Measurements from ENCODE around the gene DEFB132. TPM values are rescaled to one million over a fixed set of nuclear protein-coding genes. Genes with fewer than 3 reads are reported as not detected.
A peak's percentile ranks its signal among the peaks of the same experiment; 100 is the strongest.

DEFB132 gene
- total and polyA plus RNA-seq, 2 of the 4 experiments (the other 2 are of a cell fraction), result not detected

DNA sequence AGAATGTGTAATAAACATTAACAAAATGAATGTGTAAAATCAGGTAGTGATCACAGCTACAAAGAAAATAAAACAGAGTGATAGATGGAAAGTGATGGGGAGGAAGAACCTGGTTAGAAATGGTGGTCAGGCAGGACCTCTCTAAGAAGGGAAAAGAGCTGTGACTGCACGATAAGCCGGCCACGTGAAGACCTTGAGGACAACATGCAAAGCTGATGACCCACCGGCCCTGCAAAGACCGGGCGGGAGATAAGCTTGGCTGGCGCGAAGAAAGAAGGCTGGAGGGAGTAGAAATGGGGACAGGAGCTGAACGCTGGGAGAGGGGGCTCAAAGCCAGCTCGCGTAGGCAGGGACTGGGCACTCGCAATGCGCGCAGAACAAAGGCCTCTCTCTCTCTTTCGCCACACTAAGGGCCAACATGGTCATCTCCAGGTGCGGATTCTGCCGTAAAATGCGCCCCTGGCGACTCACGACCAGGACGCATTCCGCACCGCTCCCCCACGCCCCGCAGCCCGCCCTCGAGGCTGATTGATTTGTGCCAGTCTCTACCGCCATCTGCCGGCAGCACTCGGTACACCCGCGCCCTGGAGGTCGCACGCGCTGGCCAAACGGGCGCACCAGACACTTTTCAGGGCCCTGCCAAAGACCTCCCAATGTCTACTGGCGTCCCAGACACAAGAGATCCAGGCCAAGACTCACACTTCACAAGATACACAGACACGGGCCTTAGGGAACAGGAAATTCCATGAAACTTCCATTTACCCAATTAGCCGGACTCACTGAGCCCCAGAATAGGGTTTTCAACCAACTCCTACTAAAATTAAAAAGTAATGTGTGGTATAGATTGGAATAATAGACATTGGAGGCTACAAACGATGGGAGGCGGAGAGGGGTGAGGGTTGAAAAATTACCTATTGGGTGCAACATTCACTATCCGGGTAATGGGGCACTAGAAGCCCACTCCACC is 9.4 kb downstream of the DEFB132 start:
- Histone ChIP-seq H3K36me3 (ENCODE audit: control insufficient read depth, insufficient read depth, low read length) (0 out of 2 replicates have a peak, but pooled peaks cover 2% of the 10 kb centered on the region), H2BK20ac (ENCODE audit: low read depth, low read length) (no peak overlapping the region), H2BK120ac (ENCODE audit: low read depth, low read length) (peak overlapping the region; percentile 56), H3K9ac (ENCODE audit: low read depth, low read length) (peak overlapping the region; percentile 71), H4K8ac (ENCODE audit: low read depth in 2 of 2, low read length in 2 of 2) (peak overlapping the region; percentile 85 to 92), H2AK5ac (ENCODE audit: low read depth, low read length) (no peak overlapping the region), H3K14ac (replicated peaks; ENCODE audit: low read depth, low read length) (peak overlapping the region; percentile 73), H2BK15ac (ENCODE audit: low read depth, low read length) (no peak overlapping the region; the same call in 2 of the 3 replicates), H3K56ac (ENCODE audit: extremely low read depth, insufficient read depth, low read length) (0 out of 2 replicates have a peak overlapping the region, but pooled peaks have one; percentile 17), H3K4me2 (ENCODE audit: low read depth, low read length) (peak overlapping the region; percentile 85), H3K9me3 (ENCODE audit: control insufficient read depth, insufficient read depth, low read length) (no peaks in the 10 kb centered on the region), H3K23ac (ENCODE audit: low read depth, low read length) (peak overlapping the region; percentile 72; the same call in 1 of the 2 replicates), H3K9me1 (ENCODE audit: insufficient read depth, low read length) (no peaks in the 10 kb centered on the region; the same call in 1 of the 2 replicates), H3K4ac (ENCODE audit: low read depth, low read length) (peak overlapping the region; percentile 71), H3K79me1 (ENCODE audit: low read depth in 1 of 2, low read length in 2 of 2) (no peaks in the 10 kb centered on the region), H3K18ac (ENCODE audit: low read depth, low read length) (no peak overlapping the region), H2AFZ (replicated peaks; ENCODE audit: low read length, poor library complexity) (peak overlapping the region; percentile 96), H4K91ac (ENCODE audit: insufficient read depth, low read depth, low read length) (peak overlapping the region; percentile 51; the same call in 1 of the 2 replicates), H2AK9ac (replicated peaks; ENCODE audit: low read depth, low read length, poor library complexity) (peak overlapping the region; percentile 88), H3K4me1 (ENCODE audit: control insufficient read depth, insufficient read depth, low read length) (no peaks in the 10 kb centered on the region), H3K27me3 (ENCODE audit: control insufficient read depth, insufficient read depth, low read length) (peaks cover 10% of the 10 kb centered on the region; the same call in 1 of the 2 replicates), H4K5ac (ENCODE audit: low read depth, low read length) (peak overlapping the region; percentile 24; the same call in 1 of the 2 replicates), H3K27ac (ENCODE audit: insufficient read depth, low read length) (no peak overlapping the region), H4K20me1 (ENCODE audit: insufficient read depth, low read length) (no peaks in the 10 kb centered on the region), H2BK5ac (ENCODE audit: low read depth, low read length, poor library complexity, severe bottlenecking) (no peak overlapping the region), H3K4me3 (ENCODE audit: insufficient read depth, low read depth, low read length) (peak overlapping the region; percentile 50)
- BruUV-seq (replicated peaks), result no TSS peak
- intact Hi-C loops (cut with micrococcal nuclease), result loop anchor here (2.0 kb wide), 2 partner anchors 58 to 64 kb away; no protein-coding TSS in a partner anchor
- ATAC-seq (ENCODE audit: low read depth) (peak; percentile 98), DNase-seq (peak; percentile 62)
- WGBS, 2 experiments (ENCODE audit: extremely low coverage in 2 of 2, insufficient read length in 1 of 2), result 2% methylated on average over 16 of the region's 43 CpGs; no CpG with 5 or more reads in 1 of the 2 experiments
- dilution Hi-C loops (cut with HindIII; ENCODE audit: low sequenced_read_pairs, unreplicated experiment), result no loop called here
- ChIA-PET CTCF (interaction anchor here (0.6 to 1.3 kb wide), 5 partner anchors 11 to 64 kb away, joined by 3 to 5 read pairs (median 4); no protein-coding TSS in a partner anchor), POLR2A (ENCODE audit: unreplicated experiment) (no interaction called here)
- in situ Hi-C loops (cut with MboI; ENCODE audit: low sequenced_read_pairs), result no loop called here
- TF ChIP-seq MAZ (IDR thresholded peaks at IDR 0.05; ENCODE audit: borderline replicate concordance, low read depth, low read length), result no peak; the same call in 1 of the 2 replicates
- TF ChIP-seq, protein P1, sequence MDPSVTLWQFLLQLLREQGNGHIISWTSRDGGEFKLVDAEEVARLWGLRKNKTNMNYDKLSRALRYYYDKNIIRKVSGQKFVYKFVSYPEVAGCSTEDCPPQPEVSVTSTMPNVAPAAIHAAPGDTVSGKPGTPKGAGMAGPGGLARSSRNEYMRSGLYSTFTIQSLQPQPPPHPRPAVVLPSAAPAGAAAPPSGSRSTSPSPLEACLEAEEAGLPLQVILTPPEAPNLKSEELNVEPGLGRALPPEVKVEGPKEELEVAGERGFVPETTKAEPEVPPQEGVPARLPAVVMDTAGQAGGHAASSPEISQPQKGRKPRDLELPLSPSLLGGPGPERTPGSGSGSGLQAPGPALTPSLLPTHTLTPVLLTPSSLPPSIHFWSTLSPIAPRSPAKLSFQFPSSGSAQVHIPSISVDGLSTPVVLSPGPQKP (IDR thresholded peaks at IDR 0.05; ENCODE audit: borderline replicate concordance, low read depth, low read length), result no peak
- no peak for TF ChIP-seq CEBPB (IDR thresholded peaks at IDR 0.05; ENCODE audit: low read depth, low read length)
- TF ChIP-seq MAFK (IDR thresholded peaks at IDR 0.05; ENCODE audit: low read depth, low read length), result no peak
- no peak for TF ChIP-seq FOS (IDR thresholded peaks at IDR 0.05; ENCODE audit: low read depth, low read length)
- TF ChIP-seq RAD21 (IDR thresholded peaks at IDR 0.05; ENCODE audit: low read length), result peak; percentile 82
- TF ChIP-seq SMC3 (IDR thresholded peaks at IDR 0.05; ENCODE audit: low read depth, low read length), result peak; percentile 63
- no peak; the same call in 1 of the 2 replicates for TF ChIP-seq BHLHE40 (IDR thresholded peaks at IDR 0.05; ENCODE audit: low read depth, low read length)
- TF ChIP-seq NFE2L2 (IDR thresholded peaks at IDR 0.05; ENCODE audit: low read depth, low read length), result no peak
- TF ChIP-seq RCOR1 (IDR thresholded peaks at IDR 0.05; ENCODE audit: insufficient replicate concordance, low read length), result no peak
- TF ChIP-seq, protein P2, sequence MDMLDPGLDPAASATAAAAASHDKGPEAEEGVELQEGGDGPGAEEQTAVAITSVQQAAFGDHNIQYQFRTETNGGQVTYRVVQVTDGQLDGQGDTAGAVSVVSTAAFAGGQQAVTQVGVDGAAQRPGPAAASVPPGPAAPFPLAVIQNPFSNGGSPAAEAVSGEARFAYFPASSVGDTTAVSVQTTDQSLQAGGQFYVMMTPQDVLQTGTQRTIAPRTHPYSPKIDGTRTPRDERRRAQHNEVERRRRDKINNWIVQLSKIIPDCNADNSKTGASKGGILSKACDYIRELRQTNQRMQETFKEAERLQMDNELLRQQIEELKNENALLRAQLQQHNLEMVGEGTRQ (IDR thresholded peaks at IDR 0.05; ENCODE audit: low read depth, low read length), result no peak
- TF ChIP-seq CHD1 (IDR thresholded peaks at IDR 0.05; ENCODE audit: low read depth, low read length), result no peak
- TF ChIP-seq POLR2A (IDR thresholded peaks at IDR 0.05; ENCODE audit: low read depth, low read length), result no peak
- no peak for TF ChIP-seq RFX5 (IDR thresholded peaks at IDR 0.05; ENCODE audit: low read depth, low read length)
- no peak for TF ChIP-seq MXI1 (IDR thresholded peaks at IDR 0.05; ENCODE audit: borderline replicate concordance, low read depth, low read length)
